GM21381 (cell line): ENCODE results near the gene NRIP2.
"Not testable (repeated sequence)": the region's sequence is repeated elsewhere in the genome, so short reads cannot be mapped to it uniquely, and the experiment has no call there.

Experiments
- ATAC-seq: cut with Tn5 transposase; IDR thresholded peaks from one replicate; pipeline ENCODE4 v1.9.1; 2021; ENCODE audit warnings: mild to moderate bottlenecking, moderate library complexity; ENCODE audit not compliant: unreplicated experiment

The NRIP2 gene

GRCh38 chr12:2834581-2835491 is at the start of gene NRIP2:
TSS of gene NRIP2 (minus strand) at chr12:2835035. CDS start at chr12:2834983, 52 bp downstream.
- ATAC-seq: no peak

- ATAC-seq: no peak
Measured at GRCh38 chr12:2879853-2880252, 45.0 kb upstream of the NRIP2 start.

- ATAC-seq: no peak
Measured at GRCh38 chr12:2877953-2878732, 43.3 kb upstream of the NRIP2 start.

- peak; percentile 76 for ATAC-seq
Measured at GRCh38 chr12:2877047-2877952, 42.5 kb upstream of the NRIP2 start, which contains the start of the genes FOXM1 and RHNO1. TSS of gene FOXM1 (minus strand) at chr12:2877174. CDS start at chr12:2874478, 2,696 bp downstream. TSS of gene RHNO1 (plus strand) at chr12:2877223. CDS start at chr12:2885367, 8,144 bp downstream.

- ATAC-seq: peak; percentile 12
Measured at GRCh38 chr12:2876431-2877046, 41.7 kb upstream of the NRIP2 start.

- not testable (repeated sequence) for ATAC-seq
Measured at GRCh38 chr12:2868986-2869632, 34.3 kb upstream of the NRIP2 start.

GRCh38 chr12:2864198-2864597 is 29.4 kb upstream of the NRIP2 start:
- ATAC-seq: no peak

- not testable (repeated sequence) for ATAC-seq
Measured at GRCh38 chr12:2863402-2863801, 28.6 kb upstream of the NRIP2 start.

- no peak for ATAC-seq
Measured at GRCh38 chr12:2862876-2863275, 28.0 kb upstream of the NRIP2 start.

GRCh38 chr12:2860170-2860569 is 25.3 kb upstream of the NRIP2 start:
- ATAC-seq: no peak

- ATAC-seq: no peak
Measured at GRCh38 chr12:2858944-2859421, 24.1 kb upstream of the NRIP2 start.

GRCh38 chr12:2858334-2858733 is 23.5 kb upstream of the NRIP2 start:
- no peak for ATAC-seq

GRCh38 chr12:2857576-2857975 is 22.7 kb upstream of the NRIP2 start:
- no peak for ATAC-seq

- ATAC-seq: no peak
Measured at GRCh38 chr12:2857021-2857431, 22.2 kb upstream of the NRIP2 start, which contains the start of gene TEX52. TSS of gene TEX52 (minus strand) at chr12:2857039. CDS start at chr12:2857026, 13 bp downstream.

- ATAC-seq: no peak
Measured at GRCh38 chr12:2856051-2856450, 21.2 kb upstream of the NRIP2 start.

- no peak for ATAC-seq
Measured at GRCh38 chr12:2855546-2855945, 20.7 kb upstream of the NRIP2 start.

GRCh38 chr12:2854669-2855453 is 20.0 kb upstream of the NRIP2 start:
- ATAC-seq: no peak

GRCh38 chr12:2853626-2854025 is 18.8 kb upstream of the NRIP2 start:
- no peak for ATAC-seq

GRCh38 chr12:2851931-2852330 is 17.1 kb upstream of the NRIP2 start:
- no peak for ATAC-seq
